Middle frontal gyrus (tissue), 1 donor: ENCODE results near the gene CFAP300.

Source experiments
- DNase-seq: peaks from one replicate; pipeline ENCODE4 v3.0.0-alpha.2; 2015; ENCODE audit warnings: low spot score; ENCODE audit errors: extremely low spot score

CFAP300 gene

DNA sequence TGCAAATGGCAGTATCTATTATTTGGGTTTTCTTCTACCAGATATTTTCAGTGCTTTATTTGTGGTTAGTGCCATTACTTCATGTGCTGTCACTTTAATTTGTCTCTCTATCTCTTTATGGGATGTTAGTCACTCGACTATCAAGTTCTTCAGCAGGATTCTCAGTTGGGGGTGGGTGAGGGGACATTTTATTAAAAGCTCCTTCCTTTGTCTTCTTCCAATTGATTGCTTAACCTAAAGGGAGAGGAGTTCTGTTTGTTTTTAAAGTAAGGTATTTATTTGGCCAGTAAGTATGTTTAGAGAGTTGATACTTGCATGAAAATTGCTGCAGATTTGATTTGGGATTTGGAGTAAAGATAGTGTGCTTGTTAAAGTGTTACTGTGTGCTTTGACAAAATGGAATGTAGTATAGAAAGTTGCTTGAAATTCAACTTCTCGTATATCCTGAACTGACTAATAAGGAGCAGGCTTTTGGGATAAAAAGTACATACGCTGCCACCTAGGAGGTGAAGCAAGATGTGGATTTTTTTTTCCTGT is 73.3 kb downstream of the CFAP300 start:
- no peak for DNase-seq

DNA sequence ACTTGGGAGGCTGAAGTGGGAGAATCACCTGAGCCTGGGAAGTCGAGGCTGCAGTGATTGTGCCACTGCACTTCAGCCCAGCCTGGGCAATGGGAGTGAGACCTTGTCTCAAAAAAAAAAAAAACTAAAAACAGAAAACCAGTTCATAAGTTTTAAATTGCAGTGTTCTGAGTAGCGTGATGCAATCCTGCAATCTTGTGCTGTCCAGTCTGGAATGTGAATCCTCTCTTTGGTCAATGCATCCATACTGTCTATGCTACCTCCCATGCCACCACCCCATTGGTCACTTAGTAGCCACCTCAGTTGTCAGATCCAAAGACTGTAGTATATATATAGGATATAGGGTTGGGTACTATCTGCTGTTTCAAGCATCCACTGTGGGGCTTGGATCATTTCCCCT is 74.1 kb downstream of the CFAP300 start:
- no peak for DNase-seq
